Glutamatergic neuron (in vitro differentiated cells): ENCODE results near the gene USH2A. TPM values are rescaled to one million over a fixed set of nuclear protein-coding genes. Genes with fewer than 3 reads are reported as not detected.

Experiments
- DNase-seq: peaks from one replicate; pipeline ENCODE4 v3.0.0; 2022
- H3K27ac Mint-ChIP-seq: one replicate; pipeline ENCODE4 v1.8.0; 2020; ENCODE audit warnings: mild to moderate bottlenecking, mixed read lengths, inconsistent platforms; ENCODE audit not compliant: unreplicated experiment
- H3K27me3 Mint-ChIP-seq: one replicate; pipeline ENCODE4 v1.8.0; 2020; ENCODE audit warnings: mild to moderate bottlenecking, moderate library complexity, mixed read lengths, inconsistent platforms; ENCODE audit not compliant: unreplicated experiment
- H3K36me3 Mint-ChIP-seq: one replicate; pipeline ENCODE4 v1.8.0; 2020; ENCODE audit warnings: mild to moderate bottlenecking, mixed read lengths, inconsistent platforms; ENCODE audit not compliant: unreplicated experiment
- H3K4me1 Mint-ChIP-seq: one replicate; pipeline ENCODE4 v1.8.0; 2020; ENCODE audit warnings: mild to moderate bottlenecking, low read depth, mixed read lengths, inconsistent platforms; ENCODE audit not compliant: unreplicated experiment
- H3K4me3 Mint-ChIP-seq: one replicate; pipeline ENCODE4 v1.8.0; 2020; ENCODE audit warnings: mild to moderate bottlenecking, mixed read lengths, inconsistent platforms; ENCODE audit not compliant: unreplicated experiment
- H3K9me3 Mint-ChIP-seq: one replicate; pipeline ENCODE4 v1.8.0; 2020; ENCODE audit warnings: mild to moderate bottlenecking, moderate library complexity, mixed read lengths, inconsistent platforms; ENCODE audit not compliant: unreplicated experiment
- CTCF ChIP-seq: fragments of 200-600 bp; sonication (generic); IDR thresholded peaks from one replicate; pipeline ENCODE4 v1.5.0; 2021; ENCODE audit not compliant: partially characterized antibody, unreplicated experiment
- total RNA-seq: library from RNA; stranded (reverse); fragmentation: NEBNext Ultra II Directional; extraction: Animal tissue kit (Norgen Biotek cat#: 25700); gene quantifications from one replicate; pipeline ENCODE4 v1.2.1, GENCODE V29; 2021; ENCODE audit not compliant: unreplicated experiment

The USH2A gene
- total RNA-seq, 1 donor from 2014 or later: not detected

- no peak for DNase-seq
- TF ChIP-seq CTCF: no peak
- no peaks in the 10 kb centered on the region for H3K9me3 Mint-ChIP-seq
- H3K4me3 Mint-ChIP-seq: no peak overlapping the region
- no peaks in the 10 kb centered on the region for H3K4me1 Mint-ChIP-seq
- no peaks in the 10 kb centered on the region for H3K36me3 Mint-ChIP-seq
- H3K27ac Mint-ChIP-seq: no peak overlapping the region
- no peaks in the 10 kb centered on the region for H3K27me3 Mint-ChIP-seq
Observed at GRCh38 chr1:216081445-216081844, 341.8 kb downstream of the USH2A start.

- no peaks in the 10 kb centered on the region for H3K27me3 Mint-ChIP-seq
- no peak for DNase-seq
- H3K27ac Mint-ChIP-seq: no peak overlapping the region
- no peaks in the 10 kb centered on the region for H3K36me3 Mint-ChIP-seq
- no peak overlapping the region for H3K4me3 Mint-ChIP-seq
- no peak for TF ChIP-seq CTCF
- H3K9me3 Mint-ChIP-seq: no peaks in the 10 kb centered on the region
- H3K4me1 Mint-ChIP-seq: peaks cover 4% of the 10 kb centered on the region
Observed at GRCh38 chr1:216076751-216077150, 346.5 kb downstream of the USH2A start.

- TF ChIP-seq CTCF: no peak
- Mint-ChIP-seq H3K27ac (no peak overlapping the region), H3K27me3 (no peaks in the 10 kb centered on the region), H3K9me3 (no peaks in the 10 kb centered on the region), H3K4me1 (peaks cover 4% of the 10 kb centered on the region), H3K36me3 (no peaks in the 10 kb centered on the region), H3K4me3 (no peak overlapping the region)
- DNase-seq: peak; percentile 17
Observed at GRCh38 chr1:216075339-216075738, 347.9 kb downstream of the USH2A start.

- DNase-seq: no peak
- no peak overlapping the region for H3K27ac Mint-ChIP-seq
- no peak overlapping the region for H3K4me3 Mint-ChIP-seq
- peaks cover 4% of the 10 kb centered on the region for H3K4me1 Mint-ChIP-seq
- no peaks in the 10 kb centered on the region for H3K27me3 Mint-ChIP-seq
- no peaks in the 10 kb centered on the region for H3K9me3 Mint-ChIP-seq
- no peak for TF ChIP-seq CTCF
- no peaks in the 10 kb centered on the region for H3K36me3 Mint-ChIP-seq
Observed at GRCh38 chr1:216073793-216074595, 349.3 kb downstream of the USH2A start.

- no peak for TF ChIP-seq CTCF
- H3K4me1 Mint-ChIP-seq: peaks cover 4% of the 10 kb centered on the region
- no peaks in the 10 kb centered on the region for H3K27me3 Mint-ChIP-seq
- H3K36me3 Mint-ChIP-seq: no peaks in the 10 kb centered on the region
- H3K4me3 Mint-ChIP-seq: no peak overlapping the region
- no peak for DNase-seq
- H3K9me3 Mint-ChIP-seq: no peaks in the 10 kb centered on the region
- no peak overlapping the region for H3K27ac Mint-ChIP-seq
Observed at GRCh38 chr1:216071262-216071661, 352.0 kb downstream of the USH2A start.
